HPDE6-E6E7 (cell line): ENCODE results near the gene ANKS1B.
"Not testable (repeated sequence)": the region's sequence is repeated elsewhere in the genome, so short reads cannot be mapped to it uniquely, and the experiment has no call there.

Source experiments
- DNase-seq: peaks from one replicate; pipeline ENCODE4 v3.0.0; 2011; ENCODE audit warnings: missing footprints; ENCODE audit errors: extremely low spot score

Gene ANKS1B

GRCh38 chr12:99024191-99024590 is 960.5 kb downstream of the ANKS1B start:
- DNase-seq: no peak

DNA sequence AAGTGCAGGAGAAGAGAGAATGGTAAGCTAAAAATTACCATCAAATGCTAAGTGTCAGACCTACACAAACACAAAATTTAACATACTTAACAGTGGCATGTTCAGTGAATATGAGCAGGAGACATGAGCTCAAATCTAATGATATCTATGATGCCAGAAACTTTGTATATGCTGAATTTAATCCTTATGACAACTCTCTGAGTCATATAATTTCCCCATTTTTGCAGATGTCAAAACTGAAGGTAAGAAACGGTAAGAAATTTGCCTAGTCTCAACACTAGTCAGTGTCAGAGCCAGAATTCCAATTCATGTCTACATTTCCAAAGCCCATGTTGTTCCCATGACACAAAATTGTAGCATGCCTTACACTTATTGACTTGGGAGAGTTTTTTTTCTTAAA is 963.9 kb downstream of the ANKS1B start:
- no peak for DNase-seq

- no peak for DNase-seq
Observed at GRCh38 chr12:99019798-99020197, 964.9 kb downstream of the ANKS1B start.

GRCh38 chr12:99017971-99018370 is 966.8 kb downstream of the ANKS1B start:
- no peak for DNase-seq

GRCh38 chr12:99009654-99010296 is 975.0 kb downstream of the ANKS1B start:
- no peak for DNase-seq

GRCh38 chr12:99005601-99006000 is 979.1 kb downstream of the ANKS1B start:
- no peak for DNase-seq

DNA sequence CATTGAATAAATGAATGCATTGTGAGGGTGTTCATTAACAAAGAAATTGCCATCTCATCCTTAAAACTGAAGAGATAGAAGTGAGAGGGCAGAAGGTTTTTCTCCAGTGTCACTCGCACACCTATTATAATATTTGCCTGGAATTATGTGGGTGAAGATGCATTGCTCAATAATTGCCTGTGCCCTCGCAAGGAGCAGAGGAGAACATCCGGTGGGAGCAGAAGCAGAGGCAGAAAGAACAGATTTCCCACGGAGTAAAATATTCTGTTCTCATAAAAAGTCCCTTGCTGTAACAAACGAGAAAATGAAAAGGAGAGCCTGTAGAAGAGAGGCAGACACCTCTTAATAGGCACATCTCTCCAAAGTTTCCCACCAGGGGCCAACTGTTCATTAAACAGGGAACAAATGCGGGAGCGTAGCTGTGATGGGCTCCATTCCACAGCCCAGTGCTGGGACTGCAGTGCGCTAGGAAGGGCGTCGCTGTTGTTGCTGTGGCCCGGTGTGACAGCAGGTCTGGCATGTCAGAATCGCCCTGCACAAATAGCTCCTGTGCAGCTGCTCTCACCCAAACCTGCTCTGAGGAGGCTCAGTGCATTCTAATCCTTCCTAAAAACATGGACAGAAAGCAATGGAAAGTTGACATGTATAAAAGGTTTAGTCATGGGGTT is 979.8 kb downstream of the ANKS1B start:
- DNase-seq: no peak

DNA sequence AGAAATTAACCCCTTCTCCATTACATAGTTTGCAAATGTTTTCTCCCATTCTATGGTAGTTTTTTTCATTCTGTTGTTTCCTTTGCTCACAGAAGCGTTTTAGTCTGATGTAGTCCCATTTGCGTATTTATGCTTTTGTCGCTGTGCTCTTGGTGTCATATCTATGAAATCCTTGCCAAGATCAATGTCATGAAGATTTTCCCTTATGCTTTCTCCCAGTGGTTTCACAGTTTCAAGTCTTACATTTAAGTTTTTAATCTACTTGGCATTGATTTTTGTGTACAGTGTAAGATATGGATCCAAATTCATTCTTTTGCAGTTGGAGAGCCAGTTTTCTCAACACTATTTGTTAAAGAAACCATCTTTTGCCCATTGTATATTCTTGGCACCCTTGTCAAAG is 982.0 kb downstream of the ANKS1B start:
- no peak for DNase-seq

- no peak for DNase-seq
Observed at GRCh38 chr12:99002156-99002555, 982.6 kb downstream of the ANKS1B start.

DNA sequence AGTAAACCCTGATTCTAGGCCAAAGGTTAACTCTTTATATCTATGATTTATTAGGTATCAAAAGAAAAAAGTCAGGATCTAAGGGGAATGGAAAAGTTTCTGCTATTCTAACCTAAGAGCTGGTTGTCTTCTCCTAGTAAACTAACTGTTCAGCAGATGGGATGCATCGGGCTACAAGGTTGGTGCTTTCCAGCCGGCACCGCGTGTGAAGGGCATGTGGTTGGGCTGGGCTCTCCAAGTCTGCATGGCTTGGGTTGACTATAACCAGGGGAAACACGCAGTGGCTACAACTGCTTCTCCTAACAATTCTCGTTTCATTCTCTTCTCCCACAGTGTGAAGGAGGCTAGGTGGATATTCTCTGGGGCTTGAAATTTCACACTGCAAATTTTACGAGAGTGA is 985.2 kb downstream of the ANKS1B start:
- DNase-seq: no peak

DNA sequence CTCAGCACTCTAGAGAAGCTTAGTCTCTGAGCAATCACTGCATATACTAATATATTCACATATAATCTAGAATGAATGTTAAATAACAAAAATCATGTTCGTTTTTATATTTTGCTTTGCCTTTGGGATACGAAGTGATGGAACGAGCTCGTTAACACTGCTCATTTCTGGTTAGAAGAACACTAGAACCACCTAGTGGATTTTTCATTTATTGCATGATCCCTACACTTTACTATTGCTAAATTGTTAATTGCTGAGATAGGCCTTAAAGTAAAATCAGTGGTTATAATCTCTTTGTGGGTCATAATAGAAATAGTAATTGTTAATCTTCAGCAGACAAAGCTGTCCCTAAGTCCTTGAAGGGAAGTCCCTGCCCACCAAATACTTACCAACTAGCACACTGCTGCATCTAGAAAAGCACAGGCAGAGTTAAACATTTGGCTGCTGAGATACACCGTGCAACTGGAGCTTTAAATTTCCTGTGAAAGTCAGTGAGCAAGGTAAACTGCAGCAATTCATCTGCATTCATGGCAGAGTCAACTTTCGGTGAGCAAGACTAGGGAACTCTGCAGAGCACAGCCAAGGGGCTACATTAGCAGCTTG is 985.9 kb downstream of the ANKS1B start:
- peak; percentile 34 for DNase-seq

DNA sequence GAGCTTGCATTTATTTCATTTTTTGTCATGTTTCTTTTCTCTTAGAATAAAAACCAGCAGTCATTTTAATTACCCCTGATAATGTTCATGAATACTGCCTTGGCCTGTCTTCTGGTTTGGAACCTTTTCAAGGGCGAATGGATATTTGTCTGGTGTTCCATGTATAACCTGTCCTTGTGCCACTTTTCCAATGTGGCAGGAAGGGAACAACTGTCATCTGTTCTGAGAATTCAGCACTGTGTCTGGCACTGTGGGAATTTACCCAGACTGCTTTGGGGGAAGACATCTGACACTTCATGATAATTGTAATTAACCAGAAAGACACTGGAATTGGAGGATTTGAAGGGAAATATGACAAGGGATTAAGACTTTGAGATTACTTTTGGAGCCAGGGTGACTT is 986.8 kb downstream of the ANKS1B start:
- no peak for DNase-seq

DNA sequence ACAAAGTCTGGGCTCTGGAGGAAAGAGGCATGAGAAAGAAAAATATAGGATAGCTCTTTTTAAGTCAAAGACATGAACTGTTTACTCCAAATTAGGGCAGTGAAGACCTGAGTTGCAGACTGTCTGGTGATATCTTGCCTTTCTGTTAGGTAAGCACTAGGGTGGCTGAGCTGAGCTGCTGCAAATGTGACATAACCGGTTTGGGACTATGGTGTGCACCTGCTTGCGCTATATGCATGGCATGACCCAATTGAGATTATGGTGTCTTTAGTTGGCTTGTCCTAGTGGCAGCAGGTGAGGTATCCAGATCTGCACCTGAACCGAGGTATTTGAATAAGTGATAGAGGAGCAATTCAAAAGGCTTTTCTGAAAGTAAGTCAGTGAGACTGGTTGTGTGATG is 994.1 kb downstream of the ANKS1B start:
- no peak for DNase-seq

DNA sequence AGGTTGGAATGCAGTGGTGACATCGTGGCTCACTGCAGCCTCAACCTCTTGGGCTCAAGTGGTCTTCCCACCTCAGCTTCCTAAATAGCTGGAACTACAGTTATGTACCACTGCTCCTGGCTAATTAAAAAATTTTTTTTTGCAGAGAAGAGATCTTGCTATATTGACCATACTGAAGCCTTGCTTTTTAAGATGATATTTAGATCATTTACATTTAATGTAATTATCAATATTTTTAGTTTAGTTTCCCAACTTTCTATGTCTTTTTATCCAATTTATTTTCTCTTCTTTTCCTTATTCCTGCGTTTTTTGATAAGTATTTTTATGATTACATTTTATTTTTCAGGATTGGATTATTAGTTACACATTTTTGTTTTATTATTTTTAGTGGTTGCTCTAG is 999.6 kb downstream of the ANKS1B start:
- no peak for DNase-seq

DNA sequence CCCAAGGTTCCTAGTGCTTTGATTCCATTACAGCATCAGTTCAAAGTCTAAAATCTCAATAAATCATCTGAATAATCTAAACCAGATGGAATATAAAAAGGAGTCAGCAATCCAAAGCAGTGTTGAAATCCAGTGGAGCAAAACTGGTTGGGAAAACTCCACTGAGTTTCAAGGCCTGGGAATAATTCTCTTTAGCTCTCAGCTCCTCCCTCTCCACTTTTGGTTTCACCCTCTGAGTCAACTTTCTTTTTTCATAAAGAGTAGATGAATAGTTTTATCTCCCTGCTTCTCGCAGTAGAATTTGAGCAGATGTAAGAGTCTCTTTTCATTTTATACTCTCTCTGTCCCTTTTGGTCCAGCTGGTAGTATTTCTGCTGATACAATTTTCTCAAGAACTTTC is 1001.1 kb downstream of the ANKS1B start:
- no peak for DNase-seq

- no peak for DNase-seq
Observed at GRCh38 chr12:98980508-98980907, 1004.2 kb downstream of the ANKS1B start.

GRCh38 chr12:98977186-98977585 is 1007.5 kb downstream of the ANKS1B start:
- DNase-seq: no peak

GRCh38 chr12:98974767-98975381 is 1009.9 kb downstream of the ANKS1B start:
- DNase-seq: no peak

- DNase-seq: no peak
Observed at GRCh38 chr12:98973395-98973794, 1011.3 kb downstream of the ANKS1B start.

- DNase-seq: no peak
Observed at GRCh38 chr12:98970950-98971349, 1013.8 kb downstream of the ANKS1B start.

GRCh38 chr12:98970210-98970609 is 1014.5 kb downstream of the ANKS1B start:
- no peak for DNase-seq

- DNase-seq: no peak
Observed at GRCh38 chr12:98968896-98969295, 1015.8 kb downstream of the ANKS1B start.

- DNase-seq: not testable (repeated sequence)
Observed at GRCh38 chr12:98957135-98957534, 1027.6 kb downstream of the ANKS1B start.
